GM12875 (cell line): Measurements from ENCODE around the gene DHPS.
"Not testable (repeated sequence)": the region's sequence is repeated elsewhere in the genome, so short reads cannot be mapped to it uniquely, and the experiment has no call there.

Experiments used
- H3K4me3 ChIP-seq: one replicate; pipeline ENCODE4 v1.5.1; 2011; ENCODE audit warnings: low read depth, low read length, control low read depth
- TF ChIP-seq, protein P1 (sequence below): IDR thresholded peaks from 2 replicates; pipeline ENCODE4 v1.5.1; 2011; ENCODE audit warnings: low read depth, mild to moderate bottlenecking, control low read depth, inconsistent platforms, low read length, moderate library complexity, borderline replicate concordance; ENCODE audit not compliant: insufficient read depth

The DHPS gene

DNA sequence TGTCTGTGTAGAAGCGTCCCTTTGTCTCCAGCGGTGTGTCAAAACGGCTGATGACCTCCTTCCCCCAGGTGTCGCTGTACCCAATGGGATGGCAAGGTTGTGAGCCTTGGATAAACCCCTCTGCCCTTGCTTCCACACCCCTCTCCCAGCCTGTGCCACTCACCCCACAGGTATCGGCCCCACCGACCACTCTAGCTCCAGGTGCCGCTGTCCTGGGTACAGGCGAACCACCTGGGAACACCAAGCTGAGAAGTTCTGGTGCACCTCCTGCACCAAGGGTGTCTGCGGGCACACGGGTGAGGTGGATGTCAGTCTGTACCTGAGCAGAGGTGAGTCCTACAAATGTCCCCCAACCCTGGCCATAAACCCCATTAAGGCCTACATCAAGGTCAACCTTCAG, 31.7 kb downstream of the DHPS start:
- TF ChIP-seq, protein P1, sequence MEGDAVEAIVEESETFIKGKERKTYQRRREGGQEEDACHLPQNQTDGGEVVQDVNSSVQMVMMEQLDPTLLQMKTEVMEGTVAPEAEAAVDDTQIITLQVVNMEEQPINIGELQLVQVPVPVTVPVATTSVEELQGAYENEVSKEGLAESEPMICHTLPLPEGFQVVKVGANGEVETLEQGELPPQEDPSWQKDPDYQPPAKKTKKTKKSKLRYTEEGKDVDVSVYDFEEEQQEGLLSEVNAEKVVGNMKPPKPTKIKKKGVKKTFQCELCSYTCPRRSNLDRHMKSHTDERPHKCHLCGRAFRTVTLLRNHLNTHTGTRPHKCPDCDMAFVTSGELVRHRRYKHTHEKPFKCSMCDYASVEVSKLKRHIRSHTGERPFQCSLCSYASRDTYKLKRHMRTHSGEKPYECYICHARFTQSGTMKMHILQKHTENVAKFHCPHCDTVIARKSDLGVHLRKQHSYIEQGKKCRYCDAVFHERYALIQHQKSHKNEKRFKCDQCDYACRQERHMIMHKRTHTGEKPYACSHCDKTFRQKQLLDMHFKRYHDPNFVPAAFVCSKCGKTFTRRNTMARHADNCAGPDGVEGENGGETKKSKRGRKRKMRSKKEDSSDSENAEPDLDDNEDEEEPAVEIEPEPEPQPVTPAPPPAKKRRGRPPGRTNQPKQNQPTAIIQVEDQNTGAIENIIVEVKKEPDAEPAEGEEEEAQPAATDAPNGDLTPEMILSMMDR = no peak
- no peak overlapping the region for H3K4me3 ChIP-seq

DNA sequence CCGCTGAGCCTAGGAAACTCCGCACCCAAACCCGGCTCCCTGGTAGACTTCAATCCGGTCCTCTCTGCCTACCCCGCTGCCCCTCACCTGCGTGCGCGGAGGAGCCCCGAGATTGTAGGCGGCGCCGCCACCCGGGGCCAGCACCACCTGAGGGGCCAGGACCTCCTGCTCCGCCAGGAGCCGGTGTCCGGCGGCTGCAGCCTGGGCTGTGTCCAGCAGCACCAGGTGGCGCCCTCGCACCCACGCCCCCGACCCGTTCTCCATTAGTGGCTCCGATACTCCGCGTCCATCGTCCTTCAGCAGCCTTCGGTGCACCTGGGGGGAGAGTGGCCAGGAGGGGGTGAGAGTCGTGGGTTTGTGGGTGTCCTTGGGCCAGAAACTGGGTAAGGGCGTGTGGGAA, 33.6 kb downstream of the DHPS start:
- TF ChIP-seq, protein P1 = no peak
- H3K4me3 ChIP-seq = no peak overlapping the region

DNA sequence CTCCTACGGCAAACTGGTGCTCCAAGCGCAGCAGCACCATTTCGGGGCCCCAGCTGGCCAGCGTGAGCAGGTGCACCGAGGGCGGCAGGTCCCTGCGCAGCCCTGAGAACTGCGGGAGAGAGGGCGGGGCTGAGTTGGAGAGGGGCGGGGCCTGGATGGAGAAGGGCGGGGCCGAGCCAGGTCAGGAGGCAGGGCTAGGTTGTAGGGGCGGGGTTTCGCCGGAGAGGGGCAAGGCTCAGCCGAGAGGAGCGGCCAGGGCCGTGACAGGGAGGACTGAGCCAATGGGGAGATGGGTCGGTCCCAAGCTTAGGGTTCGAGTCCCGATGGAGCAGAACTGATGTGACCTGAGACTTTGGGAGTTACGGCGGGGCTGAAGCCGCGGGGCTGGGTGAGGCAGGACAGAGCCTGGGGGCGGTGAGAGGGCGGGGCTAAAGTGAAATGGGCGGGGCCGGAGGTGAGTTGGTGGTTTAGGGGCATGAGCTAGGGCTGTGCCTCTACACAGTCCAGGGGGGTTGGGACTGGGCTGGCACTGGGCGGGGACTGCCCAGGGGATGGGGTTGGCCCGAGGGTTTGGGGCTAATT, 34.1 kb downstream of the DHPS start:
- no peak overlapping the region for H3K4me3 ChIP-seq
- TF ChIP-seq, protein P1 = no peak

- H3K4me3 ChIP-seq = no peak overlapping the region
- TF ChIP-seq, protein P1 = no peak
Observed at GRCh38 chr19:12647047-12647446, 34.6 kb downstream of the DHPS start.

- no peak overlapping the region for H3K4me3 ChIP-seq
- TF ChIP-seq, protein P1 = no peak
Observed at GRCh38 chr19:12646551-12646950, 35.1 kb downstream of the DHPS start.

- H3K4me3 ChIP-seq = not testable (repeated sequence)
Observed at GRCh38 chr19:12643716-12644115, 38.0 kb downstream of the DHPS start.

DNA sequence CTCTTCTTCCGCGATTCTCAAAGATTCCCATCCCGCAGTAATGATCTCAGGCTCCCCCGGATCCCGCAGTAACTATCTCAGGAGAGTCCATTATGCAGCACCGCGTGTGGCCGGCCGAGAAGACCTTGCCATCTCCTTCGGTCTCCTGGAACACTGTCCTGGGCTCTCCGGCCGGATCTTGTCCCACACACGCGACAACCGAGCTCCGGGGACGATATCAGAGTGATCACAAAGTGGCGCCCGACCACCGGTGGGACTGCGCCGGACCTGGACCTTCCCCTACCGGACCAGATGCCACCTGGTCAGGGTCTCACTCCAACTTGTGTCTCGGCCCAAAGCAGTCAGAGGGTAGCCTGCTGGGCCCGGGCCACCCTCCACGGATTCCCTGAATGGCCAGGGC, 39.2 kb downstream of the DHPS start:
- no peak overlapping the region for H3K4me3 ChIP-seq
- TF ChIP-seq, protein P1 = no peak

GRCh38 chr19:12641456-12641855, 40.2 kb downstream of the DHPS start:
- no peak overlapping the region for H3K4me3 ChIP-seq
- TF ChIP-seq, protein P1 = no peak
